Natural killer cell treated with Interleukin-12 subunit alpha and Interleukin-12 subunit beta and Interleukin-15 and Interleukin-18, amount 100 ng/mL, for 72 hours (primary cell): ENCODE data around the gene PANX2. TPM values are rescaled to one million over a fixed set of nuclear protein-coding genes. Genes with fewer than 3 reads are reported as not detected.

ENCODE experiments used
- ATAC-seq, 2 donors: fragments of 150-1000 bp; cut with Tn5 transposase in 1 of 2; sonication (Bioruptor Pico), chemical (Tn5 transposase) in 1 of 2; 2 replicates each; pipeline ENCODE4 v1.10.0; 2021
- DNase-seq: peaks from one replicate; pipeline ENCODE4 v3.0.0; 2022; ENCODE audit warnings: low spot score
- H3K27ac Mint-ChIP-seq, 2 donors: 1 replicate in 1 of 2; 2 replicates in 1 of 2; pipeline ENCODE4 v1.8.0; 2022; ENCODE audit warnings: mixed read lengths in 2 of 2, mild to moderate bottlenecking in 1 of 2, moderate library complexity in 1 of 2
- H3K27me3 Mint-ChIP-seq, 2 donors: 1 replicate in 1 of 2; 2 replicates in 1 of 2; pipeline ENCODE4 v1.8.0; 2022; ENCODE audit warnings: mixed read lengths in 2 of 2
- H3K36me3 Mint-ChIP-seq: one replicate; pipeline ENCODE4 v1.8.0; 2022; ENCODE audit warnings: mixed read lengths
- H3K4me1 Mint-ChIP-seq, 2 donors: 1 replicate in 1 of 2; 2 replicates in 1 of 2; pipeline ENCODE4 v1.8.0; 2022; ENCODE audit warnings: low read depth in 2 of 2, mixed read lengths in 2 of 2, mild to moderate bottlenecking in 1 of 2
- H3K4me3 Mint-ChIP-seq: one replicate; pipeline ENCODE4 v1.8.0; 2022; ENCODE audit warnings: mixed read lengths
- H3K9me3 Mint-ChIP-seq: 2 replicates; pipeline ENCODE4 v1.8.0; 2022; ENCODE audit warnings: mixed read lengths
- total RNA-seq, 2 donors: library from RNA; stranded (reverse); gene quantifications; one replicate each; pipeline ENCODE4 v1.2.3, GENCODE V29; 2022

PANX2 gene
- total RNA-seq, 2 donors from 2014 or later = 3.0 to 3.5 TPM

- H3K4me1 Mint-ChIP-seq = peaks cover 0 to 13% of the 10 kb centered on the region in 2 donors
- H3K36me3 Mint-ChIP-seq = no peaks in the 10 kb centered on the region
- peaks cover 18 to 25% of the 10 kb centered on the region in 2 donors for H3K27me3 Mint-ChIP-seq
- peak overlapping the region in 1 of 2 donors; percentile 69 for H3K27ac Mint-ChIP-seq
- H3K9me3 Mint-ChIP-seq = no peaks in the 10 kb centered on the region
- no peak for ATAC-seq
- DNase-seq = no peak
- H3K4me3 Mint-ChIP-seq = peak overlapping the region; percentile 82
Measured at GRCh38 chr22:50171319-50171964, 911 bp downstream of the PANX2 start.

GRCh38 chr22:50171965-50172421, 1.5 kb downstream of the PANX2 start:
- H3K27me3 Mint-ChIP-seq = peaks cover 18 to 27% of the 10 kb centered on the region in 2 donors
- H3K4me1 Mint-ChIP-seq = peaks cover 0 to 13% of the 10 kb centered on the region in 2 donors
- no peaks in the 10 kb centered on the region for H3K9me3 Mint-ChIP-seq
- no peaks in the 10 kb centered on the region for H3K36me3 Mint-ChIP-seq
- no peak for ATAC-seq
- H3K27ac Mint-ChIP-seq = no peak overlapping the region
- H3K4me3 Mint-ChIP-seq = peak overlapping the region; percentile 39
- no peak for DNase-seq

- H3K27ac Mint-ChIP-seq = no peak overlapping the region
- peaks cover 0 to 17% of the 10 kb centered on the region in 2 donors for H3K4me1 Mint-ChIP-seq
- no peak for ATAC-seq
- no peak overlapping the region for H3K4me3 Mint-ChIP-seq
- no peaks in the 10 kb centered on the region for H3K36me3 Mint-ChIP-seq
- H3K9me3 Mint-ChIP-seq = no peaks in the 10 kb centered on the region
- H3K27me3 Mint-ChIP-seq = peaks cover 9 to 23% of the 10 kb centered on the region in 2 donors
- no peak for DNase-seq
Measured at GRCh38 chr22:50173311-50173982, 2.9 kb downstream of the PANX2 start.

GRCh38 chr22:50173983-50174355, 3.4 kb downstream of the PANX2 start:
- H3K4me1 Mint-ChIP-seq = peaks cover 0 to 12% of the 10 kb centered on the region in 2 donors
- ATAC-seq = no peak

GRCh38 chr22:50174382-50175190, 4.1 kb downstream of the PANX2 start:
- no peak overlapping the region for H3K4me3 Mint-ChIP-seq
- no peak for DNase-seq

More at GRCh38 chr22:50173983-50174355, 3.4 kb downstream of the PANX2 start:
- DNase-seq = no peak
- Mint-ChIP-seq H3K36me3 (no peaks in the 10 kb centered on the region), H3K4me3 (no peak overlapping the region), H3K9me3 (no peaks in the 10 kb centered on the region), H3K27ac (no peak overlapping the region), H3K27me3 (peaks cover 3 to 18% of the 10 kb centered on the region in 2 donors)

GRCh38 chr22:50175191-50175461, 4.6 kb downstream of the PANX2 start:
- H3K27ac Mint-ChIP-seq = no peak overlapping the region
- no peak overlapping the region for H3K4me3 Mint-ChIP-seq
- no peaks in the 10 kb centered on the region for H3K36me3 Mint-ChIP-seq
- peaks cover 0 to 20% of the 10 kb centered on the region in 2 donors for H3K27me3 Mint-ChIP-seq
- DNase-seq (no peak), ATAC-seq (no peak)
- no peaks in the 10 kb centered on the region for H3K9me3 Mint-ChIP-seq
- peaks cover 0 to 13% of the 10 kb centered on the region in 2 donors for H3K4me1 Mint-ChIP-seq

More at GRCh38 chr22:50174382-50175190, 4.1 kb downstream of the PANX2 start:
- no peak for ATAC-seq
- H3K27ac Mint-ChIP-seq = no peak overlapping the region
- peaks cover 0 to 17% of the 10 kb centered on the region in 2 donors for H3K27me3 Mint-ChIP-seq
- H3K36me3 Mint-ChIP-seq = no peaks in the 10 kb centered on the region
- no peaks in the 10 kb centered on the region for H3K9me3 Mint-ChIP-seq
- H3K4me1 Mint-ChIP-seq = peaks cover 0 to 10% of the 10 kb centered on the region in 2 donors

GRCh38 chr22:50175921-50176849, 5.7 kb downstream of the PANX2 start:
- no peak overlapping the region for H3K27ac Mint-ChIP-seq
- H3K27me3 Mint-ChIP-seq = peaks cover 0 to 16% of the 10 kb centered on the region in 2 donors
- H3K9me3 Mint-ChIP-seq = no peaks in the 10 kb centered on the region
- peaks cover 0 to 10% of the 10 kb centered on the region in 2 donors for H3K4me1 Mint-ChIP-seq
- ATAC-seq (no peak), DNase-seq (no peak)
- H3K36me3 Mint-ChIP-seq = no peaks in the 10 kb centered on the region
- H3K4me3 Mint-ChIP-seq = no peak overlapping the region

GRCh38 chr22:50176850-50177536, 6.5 kb downstream of the PANX2 start:
- Mint-ChIP-seq H3K27me3 (peaks cover 0 to 16% of the 10 kb centered on the region in 2 donors), H3K4me1 (peaks cover 0 to 10% of the 10 kb centered on the region in 2 donors)

GRCh38 chr22:50177537-50178470, 7.3 kb downstream of the PANX2 start:
- no peak overlapping the region for H3K27ac Mint-ChIP-seq
- DNase-seq (no peak), ATAC-seq (no peak)
- no peaks in the 10 kb centered on the region for H3K9me3 Mint-ChIP-seq
- no peaks in the 10 kb centered on the region for H3K36me3 Mint-ChIP-seq
- peaks cover 0 to 11% of the 10 kb centered on the region in 2 donors for H3K27me3 Mint-ChIP-seq
- H3K4me1 Mint-ChIP-seq = peaks cover 0 to 10% of the 10 kb centered on the region in 2 donors
- H3K4me3 Mint-ChIP-seq = no peak overlapping the region

More at GRCh38 chr22:50176850-50177536, 6.5 kb downstream of the PANX2 start:
- Mint-ChIP-seq H3K4me3 (no peak overlapping the region), H3K36me3 (no peaks in the 10 kb centered on the region), H3K27ac (no peak overlapping the region), H3K9me3 (no peaks in the 10 kb centered on the region)
- DNase-seq = no peak
- ATAC-seq = no peak

GRCh38 chr22:50178471-50178864, 7.9 kb downstream of the PANX2 start:
- Mint-ChIP-seq H3K27ac (no peak overlapping the region), H3K4me3 (no peak overlapping the region), H3K9me3 (no peaks in the 10 kb centered on the region), H3K36me3 (no peaks in the 10 kb centered on the region), H3K27me3 (peaks cover 0 to 11% of the 10 kb centered on the region in 2 donors), H3K4me1 (peaks cover 0 to 10% of the 10 kb centered on the region in 2 donors)
- ATAC-seq (no peak), DNase-seq (no peak)

- no peaks in the 10 kb centered on the region for H3K36me3 Mint-ChIP-seq
- ATAC-seq = no peak
- H3K27ac Mint-ChIP-seq = no peak overlapping the region
- peaks cover 0 to 8% of the 10 kb centered on the region in 2 donors for H3K27me3 Mint-ChIP-seq
- DNase-seq = peak; percentile 56
- no peak overlapping the region for H3K4me3 Mint-ChIP-seq
- H3K9me3 Mint-ChIP-seq = no peaks in the 10 kb centered on the region
- peaks cover 0 to 13% of the 10 kb centered on the region in 2 donors for H3K4me1 Mint-ChIP-seq
Measured at GRCh38 chr22:50178871-50179869, 8.6 kb downstream of the PANX2 start.
